H1 (cell line): ENCODE data around the gene CGN. TPM values are rescaled to one million over a fixed set of nuclear protein-coding genes. Genes with fewer than 3 reads are reported as not detected.

Experiments used
- BCL11A ChIP-seq, 2 experiments: IDR thresholded peaks; one replicate each; pipeline ENCODE4 v1.6.1; 2011; ENCODE audit warnings: low read depth in 2 of 2, low read length in 2 of 2, mild to moderate bottlenecking in 2 of 2
- EZH2 ChIP-seq: fragments of 200-600 bp; sonication (generic); IDR thresholded peaks from 2 replicates; pipeline ENCODE4 v1.7.1; 2012; ENCODE audit warnings: low read depth, mild to moderate bottlenecking, moderate library complexity, low read length, inconsistent platforms; ENCODE audit not compliant: severe bottlenecking
- TCF12 ChIP-seq: IDR thresholded peaks from 2 replicates; pipeline ENCODE4 v1.6.1; 2011; ENCODE audit warnings: low read depth, mild to moderate bottlenecking, low read length
- polyA plus RNA-seq, 7 experiments: library from polyadenylated mRNA; depleted of rRNA in 3 of 7; stranded (reverse) in 5 of 7; unstranded in 2 of 7; fragments of >200 nt in 5 of 7; fragments of 200-250 nt in 2 of 7; gene quantifications; 1 replicate in 5 of 7; 2 replicates in 1 of 7; 4 replicates in 1 of 7; pipeline versions ENCODE4 v1.2.1 to v1.2.3, GENCODE V29; 2011 to 2013; ENCODE audit warnings: missing spikeins in 2 of 7, mixed read lengths in 2 of 7
- total RNA-seq: library from RNA; stranded (reverse); fragmentation: NEBNext Ultra II Directional; extraction: Animal tissue kit (Norgen Biotek cat#: 25700); gene quantifications from 2 replicates; pipeline ENCODE4 v1.2.1, GENCODE V29; 2021
- TF ChIP-seq, protein P1 (sequence below): IDR thresholded peaks from 2 replicates; pipeline ENCODE4 v1.6.1; 2012; ENCODE audit warnings: inconsistent platforms

CGN gene
- total and polyA plus RNA-seq, 2 of the 8 experiments (the other 6 are each of a cell fraction or from before 2014, with no cell fraction given), result 15.9 to 52.7 TPM

DNA sequence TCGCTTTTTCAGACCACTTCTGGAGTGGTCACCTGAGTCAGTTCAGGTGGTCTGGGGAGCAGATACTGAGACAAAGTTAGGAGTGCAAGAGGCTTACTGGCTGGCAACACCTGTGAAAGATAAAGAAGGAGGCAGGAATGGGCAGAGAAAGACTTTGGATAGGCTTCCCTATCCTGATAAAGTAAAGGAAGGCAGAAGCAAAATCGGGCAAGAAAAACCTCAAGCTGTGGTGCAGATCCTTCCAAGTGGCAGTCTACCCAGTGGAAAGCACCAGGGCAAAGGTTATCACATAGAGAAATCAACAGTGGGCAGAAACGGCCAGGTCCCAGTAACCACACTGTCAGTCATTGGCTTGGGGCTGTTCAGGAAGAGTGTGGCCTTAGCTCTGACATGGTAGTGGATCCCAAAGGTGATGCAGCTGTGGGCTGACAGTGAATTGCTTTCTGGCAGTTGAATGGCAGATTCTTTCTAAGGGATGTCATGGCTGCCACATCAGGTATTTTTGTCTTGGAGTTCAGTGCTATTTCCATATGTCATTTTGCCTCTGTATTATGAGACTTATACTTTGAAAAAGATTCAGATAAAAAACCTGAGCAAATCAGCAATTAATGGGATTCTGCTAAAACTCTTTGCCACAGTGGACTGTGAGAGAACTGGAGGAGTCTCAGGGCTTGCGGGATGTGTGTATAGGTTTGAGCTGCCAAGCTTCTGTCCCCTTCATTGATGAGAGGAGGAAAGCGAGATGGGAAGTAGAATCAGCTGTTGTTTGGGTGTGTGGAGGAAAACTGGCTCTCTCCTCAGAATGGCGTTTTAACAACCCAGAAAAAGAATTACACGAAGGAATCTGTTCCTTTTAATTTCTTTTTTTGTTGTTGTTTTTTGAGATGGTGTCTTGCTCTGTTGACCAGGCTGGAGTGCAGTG lies 8.1 kb upstream of the CGN start (continued):
- TF ChIP-seq EZH2 (no peak), TCF12 (no peak), BCL11A (IDR thresholded peaks at IDR 0.05; ENCODE audit: low read depth in 2 of 2, low read length in 2 of 2) (no peak)
- TF ChIP-seq, protein P1, sequence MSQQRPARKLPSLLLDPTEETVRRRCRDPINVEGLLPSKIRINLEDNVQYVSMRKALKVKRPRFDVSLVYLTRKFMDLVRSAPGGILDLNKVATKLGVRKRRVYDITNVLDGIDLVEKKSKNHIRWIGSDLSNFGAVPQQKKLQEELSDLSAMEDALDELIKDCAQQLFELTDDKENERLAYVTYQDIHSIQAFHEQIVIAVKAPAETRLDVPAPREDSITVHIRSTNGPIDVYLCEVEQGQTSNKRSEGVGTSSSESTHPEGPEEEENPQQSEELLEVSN, result no peak
